Gastrocnemius medialis (tissue), 4 donors: ENCODE measurements around the gene RICTOR.

Experiments
- POLR2A ChIP-seq, 2 donors: fragments of 450-650 bp; IDR thresholded peaks; one replicate each; pipeline ENCODE4 v1.6.1; 2017; ENCODE audit warnings: antibody characterized with exemption in 2 of 2, mild to moderate bottlenecking in 2 of 2, moderate library complexity in 2 of 2
- TF ChIP-seq, protein P1 (sequence below), 5 experiments: fragments of 450-650 bp in 3 of 5; fragments of 200-600 bp in 2 of 5; sonication (generic) in 2 of 5; IDR thresholded peaks in 4 of 5; conservative IDR thresholded peaks in 1 of 5; 1 replicate in 4 of 5; 2 replicates in 1 of 5; pipeline ENCODE4 v1.5.1; 2016 to 2019; ENCODE audit warnings: antibody characterized with exemption in 5 of 5, mild to moderate bottlenecking in 3 of 5, moderate library complexity in 3 of 5

- TF ChIP-seq, protein P1, sequence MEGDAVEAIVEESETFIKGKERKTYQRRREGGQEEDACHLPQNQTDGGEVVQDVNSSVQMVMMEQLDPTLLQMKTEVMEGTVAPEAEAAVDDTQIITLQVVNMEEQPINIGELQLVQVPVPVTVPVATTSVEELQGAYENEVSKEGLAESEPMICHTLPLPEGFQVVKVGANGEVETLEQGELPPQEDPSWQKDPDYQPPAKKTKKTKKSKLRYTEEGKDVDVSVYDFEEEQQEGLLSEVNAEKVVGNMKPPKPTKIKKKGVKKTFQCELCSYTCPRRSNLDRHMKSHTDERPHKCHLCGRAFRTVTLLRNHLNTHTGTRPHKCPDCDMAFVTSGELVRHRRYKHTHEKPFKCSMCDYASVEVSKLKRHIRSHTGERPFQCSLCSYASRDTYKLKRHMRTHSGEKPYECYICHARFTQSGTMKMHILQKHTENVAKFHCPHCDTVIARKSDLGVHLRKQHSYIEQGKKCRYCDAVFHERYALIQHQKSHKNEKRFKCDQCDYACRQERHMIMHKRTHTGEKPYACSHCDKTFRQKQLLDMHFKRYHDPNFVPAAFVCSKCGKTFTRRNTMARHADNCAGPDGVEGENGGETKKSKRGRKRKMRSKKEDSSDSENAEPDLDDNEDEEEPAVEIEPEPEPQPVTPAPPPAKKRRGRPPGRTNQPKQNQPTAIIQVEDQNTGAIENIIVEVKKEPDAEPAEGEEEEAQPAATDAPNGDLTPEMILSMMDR (IDR thresholded peaks at IDR 0.05 in 4 of 5, conservative IDR thresholded peaks at IDR 0.05 in 1 of 5): no peak
- no peak for TF ChIP-seq POLR2A (IDR thresholded peaks at IDR 0.05)
These were observed 24.9 kb downstream of the RICTOR start for GRCh38 chr5:39049315-39049714.
